HG02973 (cell line): ENCODE measurements around the gene C1QL3.

ENCODE experiments used
- ATAC-seq: cut with Tn5 transposase; IDR thresholded peaks from one replicate; pipeline ENCODE4 v1.9.1; 2021; ENCODE audit warnings: moderate library complexity; ENCODE audit not compliant: unreplicated experiment

Gene C1QL3

GRCh38 chr10:16521311-16522016, at the start of gene C1QL3:
C1QL3 (minus strand) TSS chr10:16521879; CDS start chr10:16521065, 814 bp downstream.
- peak; percentile 37 for ATAC-seq

DNA sequence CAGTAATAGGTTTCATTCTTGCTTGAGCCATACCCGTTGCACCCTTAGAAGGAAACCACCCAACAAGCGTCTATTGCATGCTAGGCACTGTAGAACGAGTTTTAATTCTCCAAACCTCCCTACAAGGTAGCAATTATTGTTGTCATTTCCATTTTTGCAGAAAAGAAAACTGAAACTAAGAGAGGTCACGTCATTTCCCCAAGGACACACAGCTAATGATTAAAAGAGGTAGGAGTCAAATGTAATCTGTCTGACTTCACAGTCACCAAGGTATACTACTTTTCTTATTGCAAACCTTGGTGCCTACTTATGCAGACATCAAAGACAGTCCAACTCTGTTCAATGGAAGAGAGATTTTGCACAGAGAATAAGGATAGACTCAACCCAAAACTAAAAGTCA, 49.1 kb upstream of the C1QL3 start:
- ATAC-seq = peak; percentile 92

GRCh38 chr10:16566202-16566805, 44.6 kb upstream of the C1QL3 start:
- no peak for ATAC-seq

- no peak for ATAC-seq
Observed at GRCh38 chr10:16565604-16566003, 43.9 kb upstream of the C1QL3 start.

DNA sequence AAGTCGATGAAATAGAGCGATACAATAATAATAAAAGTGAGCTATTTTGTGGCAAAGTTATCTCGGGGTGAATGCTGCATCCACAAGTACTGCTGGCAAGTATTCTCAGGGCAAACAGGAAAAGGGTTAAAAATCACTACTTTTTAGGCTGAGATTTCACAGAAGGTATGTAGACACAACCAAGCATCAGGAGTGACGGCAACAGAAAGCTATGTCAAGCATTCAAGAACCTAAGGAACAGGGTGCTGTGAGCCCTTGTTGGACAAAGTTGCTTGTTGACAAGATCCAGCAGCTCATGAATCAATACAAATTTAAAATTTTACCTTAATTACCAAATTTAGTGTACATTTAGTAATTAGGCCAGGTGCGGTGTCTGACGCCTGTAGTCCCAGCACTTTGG, 41.2 kb upstream of the C1QL3 start:
- ATAC-seq = no peak

- no peak for ATAC-seq
Observed at GRCh38 chr10:16559236-16559773, 37.6 kb upstream of the C1QL3 start.

DNA sequence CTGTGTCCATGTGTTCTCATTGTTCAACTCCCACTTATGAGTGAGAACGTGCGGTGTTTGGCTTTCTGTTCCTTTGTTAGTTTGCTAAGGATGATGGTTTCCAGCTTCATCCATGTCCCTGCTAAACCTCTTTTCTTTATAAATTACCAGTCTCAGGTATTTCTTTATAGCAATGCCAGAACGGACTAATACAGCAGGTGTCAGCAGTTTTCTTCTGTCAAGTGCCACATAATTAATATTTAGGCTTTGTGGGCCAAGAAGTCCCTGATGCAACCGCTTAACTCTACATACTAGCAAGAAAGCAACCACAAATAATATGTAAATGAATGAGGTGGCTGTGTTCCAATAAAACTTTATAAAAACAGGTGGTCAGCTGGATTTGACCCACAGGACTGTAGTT, 26.3 kb upstream of the C1QL3 start:
- ATAC-seq = no peak

GRCh38 chr10:16545116-16545736, 23.5 kb upstream of the C1QL3 start:
- no peak for ATAC-seq

- ATAC-seq = no peak
Observed at GRCh38 chr10:16544591-16544990, 22.9 kb upstream of the C1QL3 start.

DNA sequence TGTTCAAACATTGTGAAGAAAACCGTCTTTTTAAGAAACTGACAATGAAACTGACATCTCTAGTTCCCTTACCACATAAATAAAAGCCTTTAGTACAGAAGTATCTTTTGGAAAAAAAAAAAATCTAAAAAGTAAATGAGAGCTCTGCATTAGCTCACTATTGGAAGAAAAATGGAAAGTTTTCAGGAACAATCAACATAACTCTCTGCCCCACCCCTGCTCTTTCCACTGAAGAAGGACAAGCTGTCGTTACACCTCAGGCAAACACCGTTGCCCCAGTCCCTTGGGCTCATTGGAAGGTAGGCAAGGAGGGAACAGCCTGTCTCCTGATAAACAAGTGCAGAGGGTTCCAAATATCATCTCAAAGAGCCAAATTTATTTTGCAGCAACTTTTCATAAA, 22.4 kb upstream of the C1QL3 start:
- no peak for ATAC-seq

DNA sequence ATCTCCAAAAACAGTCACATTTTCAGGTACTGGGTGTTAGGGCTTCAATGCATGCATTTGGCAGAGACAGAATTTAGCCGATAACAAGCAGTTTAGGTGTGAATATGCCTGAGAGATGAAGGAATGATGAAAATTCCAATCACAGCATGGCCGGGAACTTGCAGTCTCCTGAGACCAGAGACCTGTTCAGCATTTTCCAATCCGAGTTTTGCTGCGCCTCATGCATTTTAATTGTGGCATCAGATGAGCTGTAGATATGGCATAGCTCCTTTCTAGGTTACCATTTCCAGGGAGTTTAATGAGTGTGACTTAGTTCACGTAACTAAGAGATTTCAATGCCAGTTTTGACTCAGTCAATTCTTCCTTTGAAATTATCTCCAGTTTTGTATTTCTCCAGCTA, 14.5 kb upstream of the C1QL3 start:
- no peak for ATAC-seq

- ATAC-seq = no peak
Observed at GRCh38 chr10:16529853-16530252, 8.2 kb upstream of the C1QL3 start.

DNA sequence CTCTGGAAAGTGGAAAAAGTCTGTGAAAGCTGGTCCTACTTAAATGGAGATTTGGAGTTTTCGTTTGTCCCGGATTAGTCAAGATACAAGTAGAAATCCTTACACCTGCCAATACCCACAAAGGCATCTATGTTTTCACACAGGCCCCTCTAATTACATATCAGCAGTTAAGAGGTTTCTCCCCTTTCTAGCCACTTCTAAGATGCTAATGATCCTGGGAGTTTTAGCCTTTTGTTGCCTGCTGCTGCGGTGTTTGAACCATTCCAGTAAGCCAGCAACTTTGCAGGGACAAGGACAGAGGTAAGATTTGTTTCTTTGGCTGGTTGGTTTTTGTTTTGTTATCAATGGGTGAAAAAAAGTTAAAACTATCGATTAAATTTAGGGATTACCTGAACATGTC, 5.8 kb upstream of the C1QL3 start:
- no peak for ATAC-seq

DNA sequence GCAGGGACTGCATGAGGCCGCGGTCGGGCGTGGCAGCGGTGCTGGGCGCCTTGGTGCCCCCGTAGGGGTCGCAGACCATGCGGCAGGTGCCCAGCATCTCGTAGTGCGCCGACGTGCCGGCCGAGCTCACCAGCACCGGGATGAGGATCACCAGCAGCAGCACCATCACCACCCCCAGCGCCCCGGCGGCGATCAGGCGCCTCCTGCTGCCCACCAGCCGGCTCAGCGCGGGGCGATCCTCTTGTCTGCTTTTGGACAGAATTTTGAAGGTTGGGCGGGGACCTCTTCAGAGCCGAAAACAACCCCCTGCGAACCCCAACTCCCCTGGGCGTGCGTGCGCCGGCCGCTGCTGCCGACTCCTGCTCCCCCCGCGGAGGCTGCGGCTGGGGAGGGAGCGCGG, 779 bp downstream of the C1QL3 start:
- peak; percentile 62 for ATAC-seq

DNA sequence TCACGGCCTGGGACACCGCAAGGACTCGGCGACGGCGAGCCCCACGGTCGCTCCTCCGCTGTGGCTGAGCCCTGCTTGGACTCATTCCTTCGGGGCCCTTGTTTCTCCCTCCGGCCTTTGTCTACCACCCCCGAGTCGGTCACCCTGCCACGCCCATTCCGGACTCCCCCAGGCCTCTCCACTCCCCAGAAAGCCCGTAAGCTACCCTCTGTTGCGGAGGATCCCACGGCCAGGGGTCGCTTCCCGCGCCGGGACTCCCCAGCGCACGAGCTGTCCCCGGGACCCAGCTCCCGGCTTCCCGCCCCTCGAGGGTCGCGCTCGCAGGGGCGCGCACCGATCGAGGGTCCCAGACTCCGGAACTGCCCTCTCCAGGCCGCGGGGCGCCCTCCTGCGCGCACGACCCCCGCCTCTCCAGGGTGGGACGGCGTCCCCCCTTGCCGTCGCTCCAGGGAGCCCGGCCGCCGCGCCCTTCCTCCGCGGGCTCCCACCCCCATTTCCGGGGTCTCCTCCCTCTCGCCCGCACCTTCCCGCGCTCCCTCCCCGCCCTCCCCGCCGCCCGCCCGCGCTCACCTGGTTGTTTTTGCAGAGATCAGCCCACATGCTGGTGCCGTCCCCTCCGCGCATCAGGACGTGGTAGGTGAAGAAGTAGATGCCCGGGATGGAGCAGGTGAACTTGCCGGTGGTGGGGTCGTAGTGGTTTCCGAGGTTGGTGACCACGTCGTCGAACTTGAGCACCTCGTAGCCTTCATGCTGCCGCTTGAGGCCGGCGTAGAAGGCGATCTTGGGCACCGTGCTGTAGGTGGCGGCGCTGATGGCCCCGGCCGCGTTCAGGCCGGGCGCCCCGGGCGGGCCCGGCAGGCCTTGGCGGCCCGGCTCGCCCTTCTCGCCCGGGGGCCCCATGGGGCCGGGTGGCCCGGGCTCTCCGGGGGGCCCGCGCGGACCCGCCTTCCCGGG, 1.5 kb downstream of the C1QL3 start:
- ATAC-seq = peak; percentile 47

GRCh38 chr10:16519250-16519907, 2.3 kb downstream of the C1QL3 start:
- ATAC-seq = no peak

GRCh38 chr10:16518822-16519221, 2.9 kb downstream of the C1QL3 start:
- ATAC-seq = no peak

DNA sequence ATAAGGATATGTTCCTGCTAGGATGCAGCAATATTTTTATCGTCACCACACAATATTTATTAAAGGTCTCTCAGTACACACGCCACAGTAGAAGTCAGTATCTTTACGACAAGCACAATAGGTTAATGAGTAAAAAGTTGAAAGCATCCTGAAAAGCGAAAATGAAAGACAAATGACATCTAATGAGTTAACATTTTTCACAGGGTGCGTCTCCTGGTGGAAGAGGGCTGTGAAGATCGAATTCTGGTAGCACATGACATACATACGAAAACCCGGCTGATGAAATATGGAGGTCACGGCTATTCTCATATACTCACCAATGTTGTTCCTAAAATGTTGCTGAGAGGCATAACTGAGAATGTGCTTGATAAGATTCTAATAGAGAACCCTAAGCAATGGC, 10.8 kb downstream of the C1QL3 start:
- ATAC-seq = no peak

- ATAC-seq = no peak
Observed at GRCh38 chr10:16509996-16510395, 11.7 kb downstream of the C1QL3 start.

GRCh38 chr10:16505161-16505560, 16.5 kb downstream of the C1QL3 start:
- no peak for ATAC-seq
